ENCODE results near the gene L3MBTL1.

L3MBTL1 gene

GRCh38 chr20:43563429-43563828, 55.9 kb downstream of the L3MBTL1 start:
- in situ Hi-C loops (cut with MboI; ENCODE audit: low sequenced_read_pairs, unreplicated experiment), result no loop called here
- TF ChIP-seq, protein P1, sequence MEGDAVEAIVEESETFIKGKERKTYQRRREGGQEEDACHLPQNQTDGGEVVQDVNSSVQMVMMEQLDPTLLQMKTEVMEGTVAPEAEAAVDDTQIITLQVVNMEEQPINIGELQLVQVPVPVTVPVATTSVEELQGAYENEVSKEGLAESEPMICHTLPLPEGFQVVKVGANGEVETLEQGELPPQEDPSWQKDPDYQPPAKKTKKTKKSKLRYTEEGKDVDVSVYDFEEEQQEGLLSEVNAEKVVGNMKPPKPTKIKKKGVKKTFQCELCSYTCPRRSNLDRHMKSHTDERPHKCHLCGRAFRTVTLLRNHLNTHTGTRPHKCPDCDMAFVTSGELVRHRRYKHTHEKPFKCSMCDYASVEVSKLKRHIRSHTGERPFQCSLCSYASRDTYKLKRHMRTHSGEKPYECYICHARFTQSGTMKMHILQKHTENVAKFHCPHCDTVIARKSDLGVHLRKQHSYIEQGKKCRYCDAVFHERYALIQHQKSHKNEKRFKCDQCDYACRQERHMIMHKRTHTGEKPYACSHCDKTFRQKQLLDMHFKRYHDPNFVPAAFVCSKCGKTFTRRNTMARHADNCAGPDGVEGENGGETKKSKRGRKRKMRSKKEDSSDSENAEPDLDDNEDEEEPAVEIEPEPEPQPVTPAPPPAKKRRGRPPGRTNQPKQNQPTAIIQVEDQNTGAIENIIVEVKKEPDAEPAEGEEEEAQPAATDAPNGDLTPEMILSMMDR (IDR thresholded peaks at IDR 0.05; ENCODE audit: borderline replicate concordance, control extremely low read depth, extremely low read depth, insufficient read depth, missing control alignments), result no peak
- no peak for DNase-seq (ENCODE audit: low spot score)

GRCh38 chr20:43563991-43564390, 56.5 kb downstream of the L3MBTL1 start:
- in situ Hi-C loops (cut with MboI; ENCODE audit: low sequenced_read_pairs, unreplicated experiment), result no loop called here
- DNase-seq (ENCODE audit: low spot score), result no peak
- TF ChIP-seq, protein P1 (IDR thresholded peaks at IDR 0.05; ENCODE audit: borderline replicate concordance, control extremely low read depth, extremely low read depth, insufficient read depth, missing control alignments), result no peak

- no peak for DNase-seq (ENCODE audit: low spot score)
- in situ Hi-C loops (cut with MboI; ENCODE audit: low sequenced_read_pairs, unreplicated experiment), result no loop called here
- TF ChIP-seq, protein P1 (IDR thresholded peaks at IDR 0.05; ENCODE audit: borderline replicate concordance, control extremely low read depth, extremely low read depth, insufficient read depth, missing control alignments), result no peak
These were observed 57.0 kb downstream of the L3MBTL1 start for GRCh38 chr20:43564455-43564854.

GRCh38 chr20:43564993-43565757, 57.7 kb downstream of the L3MBTL1 start:
- TF ChIP-seq, protein P1 (IDR thresholded peaks at IDR 0.05; ENCODE audit: borderline replicate concordance, control extremely low read depth, extremely low read depth, insufficient read depth, missing control alignments), result no peak
- in situ Hi-C loops (cut with MboI; ENCODE audit: low sequenced_read_pairs, unreplicated experiment), result no loop called here
- no peak for DNase-seq (ENCODE audit: low spot score)

GRCh38 chr20:43565758-43566104, 58.2 kb downstream of the L3MBTL1 start:
- DNase-seq (ENCODE audit: low spot score), result no peak
- in situ Hi-C loops (cut with MboI; ENCODE audit: low sequenced_read_pairs, unreplicated experiment), result no loop called here
- TF ChIP-seq, protein P1 (IDR thresholded peaks at IDR 0.05; ENCODE audit: borderline replicate concordance, control extremely low read depth, extremely low read depth, insufficient read depth, missing control alignments), result no peak

- in situ Hi-C loops (cut with MboI; ENCODE audit: low sequenced_read_pairs, unreplicated experiment), result no loop called here
- no peak for DNase-seq (ENCODE audit: low spot score)
- TF ChIP-seq, protein P1 (IDR thresholded peaks at IDR 0.05; ENCODE audit: borderline replicate concordance, control extremely low read depth, extremely low read depth, insufficient read depth, missing control alignments), result no peak
These were observed 60.0 kb downstream of the L3MBTL1 start for GRCh38 chr20:43567477-43567876.
